Cardiac atrium fibroblast (primary cell): ENCODE results near the gene OR4C12. TPM values are rescaled to one million over a fixed set of nuclear protein-coding genes. Genes with fewer than 3 reads are reported as not detected.

ENCODE experiments used
- total RNA-seq: library from RNA; depleted of rRNA; stranded (reverse); fragments of >200 nt; gene quantifications from 2 replicates; pipeline ENCODE4 v1.2.3, GENCODE V29; 2015

The OR4C12 gene
- total RNA-seq, result not detected in 2 replicates

GRCh38 chr11:49982435-49982834, at the start of gene OR4C12:
OR4C12 (minus strand) TSS chr11:49982535; CDS start chr11:49982501, 34 bp downstream.

GRCh38 chr11:49952091-49952490, 30.2 kb downstream of the OR4C12 start, which contains the start of gene OR4C13:
OR4C13 (plus strand) TSS chr11:49952391; CDS start chr11:49952423, 32 bp downstream.

Other genes starting within 250 kb of the OR4C12 start
- gene OR4C13, start 30.1 kb downstream of the OR4C12 start, total RNA-seq, result not detected in 2 replicates
- gene OR4C45, start 50.3 kb upstream of the OR4C12 start, total RNA-seq, result not detected in 2 replicates